Panc1 (cell line): ENCODE data around the gene S100P. TPM values are rescaled to one million over a fixed set of nuclear protein-coding genes. Genes with fewer than 3 reads are reported as not detected.

Experiments
- ATAC-seq: fragments of 200-7000 bp; cut with Tn5 transposase; 2 replicates; pipeline ENCODE4 v1.9.1; 2020; ENCODE audit warnings: mild to moderate bottlenecking, moderate library complexity
- BruUV-seq: library from RNA; stranded (reverse); fragments of 400-500 nt; replicated peaks from 2 replicates; lab custom pipeline; 2021; lab: Mats Ljungman, UMichigan
- CTCF ChIA-PET: fragments of 300-600 bp; sonication (Branson Sonifier 250); formaldehyde crosslinking; loops from one replicate; lab custom pipeline; 2022; ENCODE audit warnings: antibody characterized with exemption; lab: Charles Lee
- POLR2A ChIA-PET: fragments of 300-600 bp; sonication (Branson Sonifier 250); formaldehyde crosslinking; loops from one replicate; lab custom pipeline; 2022; ENCODE audit warnings: antibody characterized with exemption; lab: Charles Lee
- DNase-seq: peaks from one replicate; pipeline ENCODE4 v3.0.0-alpha.2; 2010; ENCODE audit warnings: low read depth, low spot score
- H3K27ac ChIP-seq: 2 replicates; pipeline ENCODE4 v1.5.1; 2011; ENCODE audit warnings: mild to moderate bottlenecking, low read length, inconsistent platforms
- H3K27me3 ChIP-seq: fragments of 200-500 bp; sonication (Bioruptor generic); 2 replicates; pipeline ENCODE4 v1.6.0; 2014; ENCODE audit warnings: low read length, inconsistent platforms; ENCODE audit not compliant: control insufficient read depth, insufficient read depth
- H3K36me3 ChIP-seq: fragments of 200-500 bp; sonication (Bioruptor generic); 2 replicates; pipeline ENCODE4 v1.5.1; 2014; ENCODE audit warnings: inconsistent platforms, mild to moderate bottlenecking, low read length, moderate library complexity; ENCODE audit not compliant: control insufficient read depth, insufficient read depth
- H3K4me1 ChIP-seq: 2 replicates; pipeline ENCODE4 v1.5.1; 2011; ENCODE audit warnings: inconsistent platforms, mild to moderate bottlenecking, low read length, moderate library complexity; ENCODE audit not compliant: control insufficient read depth, insufficient read depth
- H3K4me3 ChIP-seq, 2 experiments: 2 replicates each; pipeline ENCODE4 v1.5.1; 2011 to 2012; ENCODE audit warnings: low read depth in 2 of 2, low read length in 2 of 2, mild to moderate bottlenecking in 2 of 2, inconsistent platforms in 1 of 2, moderate library complexity in 1 of 2
- H3K9me3 ChIP-seq: fragments of 200-500 bp; sonication (Bioruptor generic); 2 replicates; pipeline ENCODE4 v1.5.1; 2014; ENCODE audit warnings: low read depth, mild to moderate bottlenecking, inconsistent platforms, low read length, moderate library complexity; ENCODE audit not compliant: control insufficient read depth, insufficient read depth
- POLR2AphosphoS5 ChIP-seq: IDR thresholded peaks from 2 replicates; pipeline ENCODE4 v1.6.1; 2012; ENCODE audit warnings: mild to moderate bottlenecking, low read depth, low read length, moderate library complexity
- SIN3A ChIP-seq: IDR thresholded peaks from 2 replicates; pipeline ENCODE4 v1.6.1; 2012; ENCODE audit warnings: low read depth, mild to moderate bottlenecking, low read length, moderate library complexity, borderline replicate concordance; ENCODE audit not compliant: insufficient read depth
- TCF7L2 ChIP-seq: IDR thresholded peaks from 2 replicates; pipeline ENCODE4 v1.6.1; 2011; ENCODE audit warnings: mild to moderate bottlenecking, low read depth, low read length, inconsistent platforms
- in situ Hi-C: cut with HindIII; loops from 2 replicates; pipeline ENCODE4 v1.10.0; 2016; ENCODE audit warnings: low sequenced_read_pairs, low pct_unique_long_range_greater_than_20kb
- intact Hi-C: fragments of 100-400 bp; cut with micrococcal nuclease; formaldehyde crosslinking; loops from one replicate; pipeline ENCODE4 v1.10.0; 2022; ENCODE audit not compliant: unreplicated experiment
- total RNA-seq: library from RNA; stranded (reverse); gene quantifications from one replicate; pipeline ENCODE4 v1.2.1, GENCODE V29; 2021; ENCODE audit not compliant: unreplicated experiment
- TF ChIP-seq, protein P1 (sequence below), 2 experiments: IDR thresholded peaks; 2 replicates each; pipeline ENCODE4 v1.6.1; 2011 to 2012; ENCODE audit warnings: low read depth in 2 of 2, control low read depth in 1 of 2, low read length in 1 of 2, mild to moderate bottlenecking in 1 of 2, moderate library complexity in 1 of 2; ENCODE audit not compliant: insufficient read depth in 1 of 2
- TF ChIP-seq, protein P2 (sequence below): fragments of 450-650 bp; IDR thresholded peaks from 2 replicates; pipeline ENCODE4 v1.5.1; 2017; ENCODE audit warnings: mild to moderate bottlenecking

The S100P gene
- total RNA-seq, 1 experiment from 2014 or later, result 2.3 TPM

DNA sequence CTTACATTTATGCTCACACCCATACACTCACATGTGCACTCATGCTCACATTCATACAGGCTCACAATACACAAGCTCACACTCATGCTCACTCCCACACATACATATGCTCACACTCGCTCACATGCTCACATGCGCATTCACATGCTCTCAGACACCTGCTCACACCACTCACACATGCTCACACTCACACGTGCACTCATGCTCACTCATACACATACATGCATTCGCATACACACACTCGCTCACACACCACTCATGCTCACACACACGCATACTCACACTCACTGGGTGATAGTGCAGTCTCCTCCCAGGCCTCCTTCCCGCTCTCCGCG lies 28.4 kb upstream of the S100P start:
- intact Hi-C loops, result no loop called here
- no peak overlapping the region for H3K27ac ChIP-seq

DNA sequence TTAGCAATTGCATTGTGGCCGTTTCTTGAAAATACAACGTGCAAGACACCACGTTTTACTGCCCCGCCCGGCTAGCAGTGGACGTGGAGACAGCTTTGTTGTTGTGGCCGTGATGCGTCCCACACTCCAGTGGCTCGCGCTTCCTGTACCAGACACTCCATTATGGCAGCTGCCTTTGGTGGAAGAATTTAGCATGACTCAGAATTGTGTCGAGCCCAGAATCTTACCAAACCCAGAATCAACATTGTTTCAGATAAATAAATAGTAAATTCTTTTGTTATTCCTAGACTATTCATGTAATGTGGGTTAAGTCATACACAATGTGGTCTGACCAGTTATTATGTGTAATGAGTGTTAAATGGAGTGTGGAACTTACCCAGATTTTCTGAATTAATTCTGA lies 25.3 kb upstream of the S100P start:
- no peaks in the 10 kb centered on the region for H3K27me3 ChIP-seq
- ChIA-PET CTCF (no interaction called here), POLR2A (no interaction called here)
- TF ChIP-seq POLR2AphosphoS5 (no peak), TCF7L2 (no peak), SIN3A (no peak)
- TF ChIP-seq, protein P1, sequence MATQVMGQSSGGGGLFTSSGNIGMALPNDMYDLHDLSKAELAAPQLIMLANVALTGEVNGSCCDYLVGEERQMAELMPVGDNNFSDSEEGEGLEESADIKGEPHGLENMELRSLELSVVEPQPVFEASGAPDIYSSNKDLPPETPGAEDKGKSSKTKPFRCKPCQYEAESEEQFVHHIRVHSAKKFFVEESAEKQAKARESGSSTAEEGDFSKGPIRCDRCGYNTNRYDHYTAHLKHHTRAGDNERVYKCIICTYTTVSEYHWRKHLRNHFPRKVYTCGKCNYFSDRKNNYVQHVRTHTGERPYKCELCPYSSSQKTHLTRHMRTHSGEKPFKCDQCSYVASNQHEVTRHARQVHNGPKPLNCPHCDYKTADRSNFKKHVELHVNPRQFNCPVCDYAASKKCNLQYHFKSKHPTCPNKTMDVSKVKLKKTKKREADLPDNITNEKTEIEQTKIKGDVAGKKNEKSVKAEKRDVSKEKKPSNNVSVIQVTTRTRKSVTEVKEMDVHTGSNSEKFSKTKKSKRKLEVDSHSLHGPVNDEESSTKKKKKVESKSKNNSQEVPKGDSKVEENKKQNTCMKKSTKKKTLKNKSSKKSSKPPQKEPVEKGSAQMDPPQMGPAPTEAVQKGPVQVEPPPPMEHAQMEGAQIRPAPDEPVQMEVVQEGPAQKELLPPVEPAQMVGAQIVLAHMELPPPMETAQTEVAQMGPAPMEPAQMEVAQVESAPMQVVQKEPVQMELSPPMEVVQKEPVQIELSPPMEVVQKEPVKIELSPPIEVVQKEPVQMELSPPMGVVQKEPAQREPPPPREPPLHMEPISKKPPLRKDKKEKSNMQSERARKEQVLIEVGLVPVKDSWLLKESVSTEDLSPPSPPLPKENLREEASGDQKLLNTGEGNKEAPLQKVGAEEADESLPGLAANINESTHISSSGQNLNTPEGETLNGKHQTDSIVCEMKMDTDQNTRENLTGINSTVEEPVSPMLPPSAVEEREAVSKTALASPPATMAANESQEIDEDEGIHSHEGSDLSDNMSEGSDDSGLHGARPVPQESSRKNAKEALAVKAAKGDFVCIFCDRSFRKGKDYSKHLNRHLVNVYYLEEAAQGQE (IDR thresholded peaks at IDR 0.05; ENCODE audit: insufficient read depth in 1 of 2, low read depth in 2 of 2, low read length in 1 of 2), result no peak
- TF ChIP-seq, protein P2, sequence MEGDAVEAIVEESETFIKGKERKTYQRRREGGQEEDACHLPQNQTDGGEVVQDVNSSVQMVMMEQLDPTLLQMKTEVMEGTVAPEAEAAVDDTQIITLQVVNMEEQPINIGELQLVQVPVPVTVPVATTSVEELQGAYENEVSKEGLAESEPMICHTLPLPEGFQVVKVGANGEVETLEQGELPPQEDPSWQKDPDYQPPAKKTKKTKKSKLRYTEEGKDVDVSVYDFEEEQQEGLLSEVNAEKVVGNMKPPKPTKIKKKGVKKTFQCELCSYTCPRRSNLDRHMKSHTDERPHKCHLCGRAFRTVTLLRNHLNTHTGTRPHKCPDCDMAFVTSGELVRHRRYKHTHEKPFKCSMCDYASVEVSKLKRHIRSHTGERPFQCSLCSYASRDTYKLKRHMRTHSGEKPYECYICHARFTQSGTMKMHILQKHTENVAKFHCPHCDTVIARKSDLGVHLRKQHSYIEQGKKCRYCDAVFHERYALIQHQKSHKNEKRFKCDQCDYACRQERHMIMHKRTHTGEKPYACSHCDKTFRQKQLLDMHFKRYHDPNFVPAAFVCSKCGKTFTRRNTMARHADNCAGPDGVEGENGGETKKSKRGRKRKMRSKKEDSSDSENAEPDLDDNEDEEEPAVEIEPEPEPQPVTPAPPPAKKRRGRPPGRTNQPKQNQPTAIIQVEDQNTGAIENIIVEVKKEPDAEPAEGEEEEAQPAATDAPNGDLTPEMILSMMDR, result no peak
- H3K9me3 ChIP-seq, result no peaks in the 10 kb centered on the region
- in situ Hi-C loops (no loop called here), intact Hi-C loops (no loop called here)
- DNase-seq, result no peak
- H3K4me3 ChIP-seq, result no peak overlapping the region
- no peak for ATAC-seq
- no peaks in the 10 kb centered on the region for H3K4me1 ChIP-seq
- H3K27ac ChIP-seq, result no peak overlapping the region
- H3K36me3 ChIP-seq, result no peaks in the 10 kb centered on the region
- BruUV-seq, result no TSS peak

More for the DNA sequence above, 28.4 kb upstream of the S100P start:
- no peak for TF ChIP-seq TCF7L2
- TF ChIP-seq, protein P2, result no peak
- TF ChIP-seq, protein P1 (IDR thresholded peaks at IDR 0.05; ENCODE audit: insufficient read depth in 1 of 2, low read depth in 2 of 2, low read length in 1 of 2), result no peak
- no peak for TF ChIP-seq SIN3A
- no peak for TF ChIP-seq POLR2AphosphoS5
- no peaks in the 10 kb centered on the region for H3K4me1 ChIP-seq
- ATAC-seq (no peak), DNase-seq (no peak)
- no peaks in the 10 kb centered on the region for H3K36me3 ChIP-seq
- no peaks in the 10 kb centered on the region for H3K27me3 ChIP-seq
- ChIA-PET CTCF (interaction anchor here (0.7 kb wide), 1 partner anchor 104 kb away, joined by 4 read pairs; no protein-coding TSS in a partner anchor), POLR2A (no interaction called here)
- no peaks in the 10 kb centered on the region for H3K9me3 ChIP-seq
- H3K4me3 ChIP-seq, result no peak overlapping the region
- no TSS peak for BruUV-seq
- in situ Hi-C loops, result no loop called here
